ENCODE measurements around the gene CYP24A1.

- TF ChIP-seq CTCF (IDR thresholded peaks at IDR 0.05), result no peak
- TF ChIP-seq POLR2A (IDR thresholded peaks at IDR 0.05), result no peak
Measured at GRCh38 chr20:54114109-54114508, 59.7 kb downstream of the CYP24A1 start.

Data from esophagus squamous epithelium (tissue), 4 donors.